Liver (tissue), 9 donors: ENCODE measurements around the gene NIPSNAP2. TPM values are rescaled to one million over a fixed set of nuclear protein-coding genes. Genes with fewer than 3 reads are reported as not detected.

Source experiments
- DNase-seq: peaks from one replicate; pipeline ENCODE4 v3.0.0-alpha.2; 2017; ENCODE audit warnings: low spot score
- H3K27ac ChIP-seq, 2 donors: one replicate each; pipeline ENCODE4 v1.7.0; 2013; ENCODE audit warnings: inconsistent platforms in 2 of 2, low read length in 2 of 2, control low read depth in 1 of 2, low read depth in 1 of 2, mild to moderate bottlenecking in 1 of 2
- H3K27me3 ChIP-seq, 4 donors: one replicate each; pipeline versions ENCODE4 v1.6.1 to v1.7.0; 2013; ENCODE audit warnings: low read length in 3 of 4, inconsistent platforms in 1 of 4, mild to moderate bottlenecking in 1 of 4, moderate library complexity in 1 of 4; ENCODE audit not compliant: control insufficient read depth in 4 of 4, insufficient read depth in 4 of 4
- H3K36me3 ChIP-seq, 4 donors: one replicate each; pipeline versions ENCODE4 v1.6.1 to v1.7.0; 2013; ENCODE audit warnings: low read length in 3 of 4, mild to moderate bottlenecking in 3 of 4, low read depth in 1 of 4, moderate library complexity in 1 of 4; ENCODE audit not compliant: control insufficient read depth in 4 of 4, insufficient read depth in 3 of 4
- H3K4me1 ChIP-seq, 4 donors: one replicate each; pipeline versions ENCODE4 v1.6.1 to v1.7.0; 2013; ENCODE audit warnings: low read length in 3 of 4, mild to moderate bottlenecking in 3 of 4, moderate library complexity in 1 of 4; ENCODE audit not compliant: control insufficient read depth in 4 of 4, insufficient read depth in 4 of 4
- H3K4me3 ChIP-seq, 3 donors: one replicate each; pipeline versions ENCODE4 v1.6.1 to v1.7.0; 2013; ENCODE audit warnings: low read length in 3 of 3, control low read depth in 1 of 3, low read depth in 1 of 3, mild to moderate bottlenecking in 1 of 3
- H3K9ac ChIP-seq, 2 donors: one replicate each; pipeline ENCODE4 v1.7.0; 2013; ENCODE audit warnings: low read length in 2 of 2, mild to moderate bottlenecking in 2 of 2, moderate library complexity in 2 of 2, control low read depth in 1 of 2, low read depth in 1 of 2
- H3K9me3 ChIP-seq, 4 donors: one replicate each; pipeline versions ENCODE4 v1.6.1 to v1.7.0; 2013; ENCODE audit warnings: low read length in 3 of 4; ENCODE audit not compliant: control insufficient read depth in 4 of 4
- FOXA1 ChIP-seq: IDR thresholded peaks from 2 replicates; pipeline ENCODE4 v1.6.1; 2016; ENCODE audit warnings: antibody characterized with exemption
- FOXA2 ChIP-seq: IDR thresholded peaks from 2 replicates; pipeline ENCODE4 v1.6.1; 2016; ENCODE audit warnings: antibody characterized with exemption
- GABPA ChIP-seq, 2 donors: IDR thresholded peaks in 1 of 2; conservative IDR thresholded peaks in 1 of 2; 2 replicates each; pipeline ENCODE4 v1.6.1; 2016; ENCODE audit warnings: antibody characterized with exemption in 2 of 2, mild to moderate bottlenecking in 1 of 2, moderate library complexity in 1 of 2
- HNF4A ChIP-seq, 2 donors: conservative IDR thresholded peaks; 2 replicates each; pipeline ENCODE4 v1.6.1; 2016; ENCODE audit warnings: antibody characterized with exemption in 2 of 2, mild to moderate bottlenecking in 2 of 2
- HNF4G ChIP-seq: IDR thresholded peaks from 2 replicates; pipeline ENCODE4 v1.6.1; 2016; ENCODE audit warnings: antibody characterized with exemption
- NR2F2 ChIP-seq: IDR thresholded peaks from 2 replicates; pipeline ENCODE4 v1.6.1; 2016; ENCODE audit warnings: antibody characterized with exemption
- RAD21 ChIP-seq, 2 donors: IDR thresholded peaks; 2 replicates each; pipeline ENCODE4 v1.6.1; 2016; ENCODE audit warnings: antibody characterized with exemption in 2 of 2, mild to moderate bottlenecking in 2 of 2
- RXRA ChIP-seq, 2 donors: IDR thresholded peaks; 2 replicates each; pipeline ENCODE4 v1.6.1; 2017 to 2018; ENCODE audit warnings: antibody characterized with exemption in 2 of 2, mild to moderate bottlenecking in 1 of 2
- SP1 ChIP-seq: IDR thresholded peaks from 2 replicates; pipeline ENCODE4 v1.6.1; 2018; ENCODE audit warnings: antibody characterized with exemption, mild to moderate bottlenecking
- WGBS: extraction: QIAGEN DNeasy Blood & Tissue Kit; methylation state at CpG from one replicate; pipeline ENCODE4 v1.1.7; 2013; 5-methylcytosine and 5-hydroxymethylcytosine counted together
- polyA plus RNA-seq, 2 donors: library from polyadenylated mRNA; stranded (reverse) in 1 of 2; unstranded in 1 of 2; fragments of 200-250 nt in 1 of 2; fragments of >200 nt in 1 of 2; fragmentation: Nextera tagmentation in 1 of 2; extraction: Ambion mirVana in 1 of 2; gene quantifications; one replicate each; pipeline versions ENCODE4 v1.2.1 to v1.2.3, GENCODE V29; 2013 to 2015
- total RNA-seq, 2 donors: library from RNA; depleted of rRNA; stranded (reverse); fragments of >200 nt; gene quantifications; one replicate each; pipeline ENCODE4 v1.2.3, GENCODE V29; 2014
- TF ChIP-seq, protein P1 (sequence below): fragments of 150-350 bp; IDR thresholded peaks from 2 replicates; pipeline ENCODE4 v1.5.1; 2017; ENCODE audit warnings: improper control_type of control experiment, low read depth, low read length; ENCODE audit not compliant: missing input control
- TF ChIP-seq, protein P2 (sequence below): IDR thresholded peaks from 2 replicates; pipeline ENCODE4 v1.6.1; 2016; ENCODE audit warnings: antibody characterized with exemption
- TF ChIP-seq, protein P3 (sequence below): IDR thresholded peaks from 2 replicates; pipeline ENCODE4 v1.6.1; 2016; ENCODE audit warnings: antibody characterized with exemption, mild to moderate bottlenecking
- TF ChIP-seq, protein P4 (sequence below): IDR thresholded peaks from 2 replicates; pipeline ENCODE4 v1.6.1; 2016; ENCODE audit warnings: antibody characterized with exemption
- TF ChIP-seq, protein P5 (sequence below): IDR thresholded peaks from 2 replicates; pipeline ENCODE4 v1.6.1; 2016; ENCODE audit warnings: antibody characterized with exemption
- donor health status: healthy.
- donor health status: healthy.
- donor health status: healthy.
- donor health status: healthy.
- donor health status: healthy.

Gene NIPSNAP2
- total and polyA plus RNA-seq, 4 donors = 6.0 to 20.4 (median 11.8) TPM

DNA sequence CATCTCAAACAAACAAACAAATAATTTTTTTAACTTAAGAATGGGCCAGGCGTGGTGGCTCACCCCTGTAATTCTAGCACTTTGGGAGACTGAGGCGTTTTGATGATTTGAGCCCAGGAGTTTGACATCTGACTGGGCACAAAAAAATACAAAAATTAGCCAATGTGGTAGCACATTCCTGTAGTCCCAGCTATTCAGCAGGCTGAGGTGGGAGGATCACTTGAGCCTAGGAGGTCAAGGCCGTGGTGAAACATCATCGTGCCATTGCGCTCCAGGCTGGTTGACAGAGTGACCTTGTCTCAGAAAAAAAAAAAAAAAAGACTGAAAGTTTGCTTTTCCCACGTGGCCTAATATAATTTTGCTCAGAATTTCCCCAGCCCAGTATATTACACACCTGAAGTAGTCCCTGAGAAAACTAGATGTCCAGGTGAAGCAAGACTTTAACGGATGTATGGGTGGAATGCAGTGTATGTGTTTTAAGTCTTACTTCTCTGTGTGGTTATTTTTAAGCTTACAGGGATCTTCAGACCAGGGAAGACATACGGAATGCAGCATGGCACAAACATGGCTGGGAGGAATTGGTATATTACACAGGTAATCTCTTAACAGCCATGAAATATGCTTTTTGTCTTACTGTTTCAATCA is 32.6 kb downstream of the NIPSNAP2 start:
- Histone ChIP-seq H3K27me3 (no peaks in the 10 kb centered on the region), H3K4me3 (no peak overlapping the region), H3K36me3 (peaks cover 3 to 40% (median 17%) of the 10 kb centered on the region in 4 donors), H3K27ac (no peak overlapping the region), H3K4me1 (peaks cover 0 to 5% (median under 1%) of the 10 kb centered on the region in 4 donors), H3K9ac (no peak overlapping the region), H3K9me3 (no peaks in the 10 kb centered on the region)
- 76% methylated on average over 8 of the region's 8 CpGs for WGBS
- no peak for DNase-seq
- TF ChIP-seq HNF4A (conservative IDR thresholded peaks at IDR 0.05) (peak; percentile 28 to 53), RXRA (IDR thresholded peaks at IDR 0.05) (peak; percentile 20 to 68), NR2F2 (peak; percentile 26), SP1 (peak; percentile 42)
- TF ChIP-seq, protein P1, sequence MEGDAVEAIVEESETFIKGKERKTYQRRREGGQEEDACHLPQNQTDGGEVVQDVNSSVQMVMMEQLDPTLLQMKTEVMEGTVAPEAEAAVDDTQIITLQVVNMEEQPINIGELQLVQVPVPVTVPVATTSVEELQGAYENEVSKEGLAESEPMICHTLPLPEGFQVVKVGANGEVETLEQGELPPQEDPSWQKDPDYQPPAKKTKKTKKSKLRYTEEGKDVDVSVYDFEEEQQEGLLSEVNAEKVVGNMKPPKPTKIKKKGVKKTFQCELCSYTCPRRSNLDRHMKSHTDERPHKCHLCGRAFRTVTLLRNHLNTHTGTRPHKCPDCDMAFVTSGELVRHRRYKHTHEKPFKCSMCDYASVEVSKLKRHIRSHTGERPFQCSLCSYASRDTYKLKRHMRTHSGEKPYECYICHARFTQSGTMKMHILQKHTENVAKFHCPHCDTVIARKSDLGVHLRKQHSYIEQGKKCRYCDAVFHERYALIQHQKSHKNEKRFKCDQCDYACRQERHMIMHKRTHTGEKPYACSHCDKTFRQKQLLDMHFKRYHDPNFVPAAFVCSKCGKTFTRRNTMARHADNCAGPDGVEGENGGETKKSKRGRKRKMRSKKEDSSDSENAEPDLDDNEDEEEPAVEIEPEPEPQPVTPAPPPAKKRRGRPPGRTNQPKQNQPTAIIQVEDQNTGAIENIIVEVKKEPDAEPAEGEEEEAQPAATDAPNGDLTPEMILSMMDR = no peak
- TF ChIP-seq, protein P2, sequence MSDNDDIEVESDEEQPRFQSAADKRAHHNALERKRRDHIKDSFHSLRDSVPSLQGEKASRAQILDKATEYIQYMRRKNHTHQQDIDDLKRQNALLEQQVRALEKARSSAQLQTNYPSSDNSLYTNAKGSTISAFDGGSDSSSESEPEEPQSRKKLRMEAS = no peak
- TF ChIP-seq, protein P3, sequence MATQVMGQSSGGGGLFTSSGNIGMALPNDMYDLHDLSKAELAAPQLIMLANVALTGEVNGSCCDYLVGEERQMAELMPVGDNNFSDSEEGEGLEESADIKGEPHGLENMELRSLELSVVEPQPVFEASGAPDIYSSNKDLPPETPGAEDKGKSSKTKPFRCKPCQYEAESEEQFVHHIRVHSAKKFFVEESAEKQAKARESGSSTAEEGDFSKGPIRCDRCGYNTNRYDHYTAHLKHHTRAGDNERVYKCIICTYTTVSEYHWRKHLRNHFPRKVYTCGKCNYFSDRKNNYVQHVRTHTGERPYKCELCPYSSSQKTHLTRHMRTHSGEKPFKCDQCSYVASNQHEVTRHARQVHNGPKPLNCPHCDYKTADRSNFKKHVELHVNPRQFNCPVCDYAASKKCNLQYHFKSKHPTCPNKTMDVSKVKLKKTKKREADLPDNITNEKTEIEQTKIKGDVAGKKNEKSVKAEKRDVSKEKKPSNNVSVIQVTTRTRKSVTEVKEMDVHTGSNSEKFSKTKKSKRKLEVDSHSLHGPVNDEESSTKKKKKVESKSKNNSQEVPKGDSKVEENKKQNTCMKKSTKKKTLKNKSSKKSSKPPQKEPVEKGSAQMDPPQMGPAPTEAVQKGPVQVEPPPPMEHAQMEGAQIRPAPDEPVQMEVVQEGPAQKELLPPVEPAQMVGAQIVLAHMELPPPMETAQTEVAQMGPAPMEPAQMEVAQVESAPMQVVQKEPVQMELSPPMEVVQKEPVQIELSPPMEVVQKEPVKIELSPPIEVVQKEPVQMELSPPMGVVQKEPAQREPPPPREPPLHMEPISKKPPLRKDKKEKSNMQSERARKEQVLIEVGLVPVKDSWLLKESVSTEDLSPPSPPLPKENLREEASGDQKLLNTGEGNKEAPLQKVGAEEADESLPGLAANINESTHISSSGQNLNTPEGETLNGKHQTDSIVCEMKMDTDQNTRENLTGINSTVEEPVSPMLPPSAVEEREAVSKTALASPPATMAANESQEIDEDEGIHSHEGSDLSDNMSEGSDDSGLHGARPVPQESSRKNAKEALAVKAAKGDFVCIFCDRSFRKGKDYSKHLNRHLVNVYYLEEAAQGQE = no peak

DNA sequence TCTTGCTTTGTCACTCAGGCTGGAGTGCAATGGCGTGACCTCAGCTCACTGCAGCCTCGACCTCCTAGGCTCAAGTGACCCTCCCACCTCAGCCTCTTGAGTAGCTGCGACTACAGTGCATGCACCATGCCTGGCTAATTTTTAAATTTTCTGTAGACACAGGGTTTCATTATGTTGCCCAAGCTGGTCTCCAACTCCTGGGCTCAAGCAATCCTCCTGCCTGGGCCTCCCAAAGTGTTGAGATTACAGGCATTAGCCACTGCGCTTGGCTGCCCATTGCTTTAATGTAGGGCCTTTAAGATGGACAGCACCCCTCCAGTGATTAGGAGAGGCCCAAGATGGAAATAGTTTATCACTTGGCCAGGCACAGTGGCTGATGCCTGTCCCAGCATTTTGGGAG is 39.4 kb downstream of the NIPSNAP2 start:
- Histone ChIP-seq H3K27ac (no peak overlapping the region), H3K27me3 (no peaks in the 10 kb centered on the region), H3K4me3 (no peak overlapping the region), H3K9ac (no peak overlapping the region), H3K9me3 (no peaks in the 10 kb centered on the region), H3K4me1 (peaks cover 0 to 5% (median under 1%) of the 10 kb centered on the region in 4 donors), H3K36me3 (peaks cover 0 to 2% (median 0%) of the 10 kb centered on the region in 4 donors)
- WGBS = 90% methylated on average over 4 of the region's 4 CpGs
- no peak for DNase-seq
- TF ChIP-seq, protein P4, sequence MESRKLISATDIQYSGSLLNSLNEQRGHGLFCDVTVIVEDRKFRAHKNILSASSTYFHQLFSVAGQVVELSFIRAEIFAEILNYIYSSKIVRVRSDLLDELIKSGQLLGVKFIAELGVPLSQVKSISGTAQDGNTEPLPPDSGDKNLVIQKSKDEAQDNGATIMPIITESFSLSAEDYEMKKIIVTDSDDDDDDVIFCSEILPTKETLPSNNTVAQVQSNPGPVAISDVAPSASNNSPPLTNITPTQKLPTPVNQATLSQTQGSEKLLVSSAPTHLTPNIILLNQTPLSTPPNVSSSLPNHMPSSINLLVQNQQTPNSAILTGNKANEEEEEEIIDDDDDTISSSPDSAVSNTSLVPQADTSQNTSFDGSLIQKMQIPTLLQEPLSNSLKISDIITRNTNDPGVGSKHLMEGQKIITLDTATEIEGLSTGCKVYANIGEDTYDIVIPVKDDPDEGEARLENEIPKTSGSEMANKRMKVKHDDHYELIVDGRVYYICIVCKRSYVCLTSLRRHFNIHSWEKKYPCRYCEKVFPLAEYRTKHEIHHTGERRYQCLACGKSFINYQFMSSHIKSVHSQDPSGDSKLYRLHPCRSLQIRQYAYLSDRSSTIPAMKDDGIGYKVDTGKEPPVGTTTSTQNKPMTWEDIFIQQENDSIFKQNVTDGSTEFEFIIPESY = no peak
- TF ChIP-seq RXRA (IDR thresholded peaks at IDR 0.05) (no peak), FOXA2 (no peak), GABPA (IDR thresholded peaks at IDR 0.05 in 1 of 2, conservative IDR thresholded peaks at IDR 0.05 in 1 of 2) (no peak), FOXA1 (no peak), HNF4G (no peak), RAD21 (IDR thresholded peaks at IDR 0.05) (no peak)
- TF ChIP-seq, protein P2 = no peak
- TF ChIP-seq, protein P5, sequence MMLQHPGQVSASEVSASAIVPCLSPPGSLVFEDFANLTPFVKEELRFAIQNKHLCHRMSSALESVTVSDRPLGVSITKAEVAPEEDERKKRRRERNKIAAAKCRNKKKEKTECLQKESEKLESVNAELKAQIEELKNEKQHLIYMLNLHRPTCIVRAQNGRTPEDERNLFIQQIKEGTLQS = no peak
- TF ChIP-seq, protein P1 = no peak
- TF ChIP-seq, protein P3 = no peak
